ENCODE measurements around the gene ING4. TPM values are rescaled to one million over a fixed set of nuclear protein-coding genes. Genes with fewer than 3 reads are reported as not detected.

Gene ING4
- total and polyA plus RNA-seq, 2 of the 13 experiments (the other 11 are each of a cell fraction or from before 2014, with no cell fraction given) = 14.4 to 32.4 TPM

DNA sequence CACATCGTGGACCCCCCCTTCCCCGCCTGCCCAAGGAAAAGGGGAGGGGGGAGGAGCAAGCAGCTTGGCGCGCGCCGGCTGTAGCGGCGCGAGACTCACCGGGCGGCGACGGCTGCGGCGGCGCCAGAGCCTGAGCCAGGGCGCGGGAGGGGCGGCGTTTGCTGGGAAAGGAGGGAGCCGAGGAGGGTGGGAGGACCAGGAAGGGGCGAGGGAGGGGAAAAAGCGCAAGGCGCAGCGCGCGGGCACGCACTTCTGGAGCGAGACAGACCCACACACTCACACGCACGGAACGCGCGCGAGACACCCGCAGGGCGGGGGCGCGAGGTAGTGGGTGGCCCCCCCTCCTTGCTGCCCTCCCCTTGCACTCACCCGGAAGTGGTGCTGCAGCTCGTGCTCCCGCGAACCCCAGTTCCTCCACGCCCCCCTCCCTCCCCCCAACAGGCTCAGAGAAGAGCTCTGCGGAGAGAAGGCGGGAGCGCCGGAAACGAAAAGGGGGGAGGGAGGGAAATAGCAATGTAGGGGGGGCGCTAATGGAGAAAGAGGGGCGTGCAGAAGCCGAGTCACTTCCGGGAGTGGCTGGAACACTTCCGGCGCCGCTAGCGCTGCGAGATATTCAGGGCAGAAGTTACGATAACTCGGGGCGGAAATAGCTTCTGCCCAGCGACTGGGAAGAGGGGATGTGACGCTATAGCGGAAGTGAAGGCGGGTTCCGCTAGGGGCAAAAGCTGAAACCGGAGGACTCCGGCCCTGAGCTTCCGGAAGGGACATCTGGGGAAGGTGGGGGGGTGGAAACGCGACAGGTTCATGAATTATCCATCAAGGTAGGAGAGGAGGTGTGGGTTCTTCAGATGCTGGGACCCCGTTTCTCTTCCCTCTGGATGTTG is 26.3 kb upstream of the ING4 start, which contains the start of gene ZNF384 (continued):
- TF ChIP-seq CBX5 (CRISPR knock-in tag; IDR thresholded peaks at IDR 0.05; ENCODE audit: borderline replicate concordance) (peak; percentile 16; the same call in 1 of the 2 replicates), FOXA3 (CRISPR knock-in tag; IDR thresholded peaks at IDR 0.05) (peak; percentile 20; the same call in 1 of the 2 replicates), ZNF343 (CRISPR knock-in tag; IDR thresholded peaks at IDR 0.05) (no peak), ZNF160 (CRISPR knock-in tag; IDR thresholded peaks at IDR 0.05) (no peak; the same call in 1 of the 2 replicates), MIER3 (CRISPR knock-in tag; IDR thresholded peaks at IDR 0.05; ENCODE audit: borderline replicate concordance) (no peak), AGO2 (optimal IDR thresholded peaks at IDR 0.05; ENCODE audit: low read depth, low read length) (peak; percentile 94), ZNF484 (CRISPR knock-in tag; IDR thresholded peaks at IDR 0.05; ENCODE audit: borderline replicate concordance, low read depth) (no peak), ZNF790 (CRISPR knock-in tag; IDR thresholded peaks at IDR 0.05; ENCODE audit: borderline replicate concordance) (0 out of 2 replicates have a peak, but pooled peaks have one; percentile 3), ZNF768 (CRISPR knock-in tag; IDR thresholded peaks at IDR 0.05) (peak; percentile 35; the same call in 1 of the 2 replicates), MEIS2 (CRISPR knock-in tag; IDR thresholded peaks at IDR 0.05) (no peak; the same call in 1 of the 2 replicates), XRCC5 (optimal IDR thresholded peaks at IDR 0.05; ENCODE audit: low read length) (peak; percentile 22), RXRB (CRISPR knock-in tag; IDR thresholded peaks at IDR 0.05; ENCODE audit: borderline replicate concordance) (peak; percentile 62)
- TF ChIP-seq, protein P1, sequence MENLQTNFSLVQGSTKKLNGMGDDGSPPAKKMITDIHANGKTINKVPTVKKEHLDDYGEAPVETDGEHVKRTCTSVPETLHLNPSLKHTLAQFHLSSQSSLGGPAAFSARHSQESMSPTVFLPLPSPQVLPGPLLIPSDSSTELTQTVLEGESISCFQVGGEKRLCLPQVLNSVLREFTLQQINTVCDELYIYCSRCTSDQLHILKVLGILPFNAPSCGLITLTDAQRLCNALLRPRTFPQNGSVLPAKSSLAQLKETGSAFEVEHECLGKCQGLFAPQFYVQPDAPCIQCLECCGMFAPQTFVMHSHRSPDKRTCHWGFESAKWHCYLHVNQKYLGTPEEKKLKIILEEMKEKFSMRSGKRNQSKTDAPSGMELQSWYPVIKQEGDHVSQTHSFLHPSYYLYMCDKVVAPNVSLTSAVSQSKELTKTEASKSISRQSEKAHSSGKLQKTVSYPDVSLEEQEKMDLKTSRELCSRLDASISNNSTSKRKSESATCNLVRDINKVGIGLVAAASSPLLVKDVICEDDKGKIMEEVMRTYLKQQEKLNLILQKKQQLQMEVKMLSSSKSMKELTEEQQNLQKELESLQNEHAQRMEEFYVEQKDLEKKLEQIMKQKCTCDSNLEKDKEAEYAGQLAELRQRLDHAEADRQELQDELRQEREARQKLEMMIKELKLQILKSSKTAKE (CRISPR knock-in tag; IDR thresholded peaks at IDR 0.05; ENCODE audit: borderline replicate concordance) = no peak
- TF ChIP-seq, protein P2, sequence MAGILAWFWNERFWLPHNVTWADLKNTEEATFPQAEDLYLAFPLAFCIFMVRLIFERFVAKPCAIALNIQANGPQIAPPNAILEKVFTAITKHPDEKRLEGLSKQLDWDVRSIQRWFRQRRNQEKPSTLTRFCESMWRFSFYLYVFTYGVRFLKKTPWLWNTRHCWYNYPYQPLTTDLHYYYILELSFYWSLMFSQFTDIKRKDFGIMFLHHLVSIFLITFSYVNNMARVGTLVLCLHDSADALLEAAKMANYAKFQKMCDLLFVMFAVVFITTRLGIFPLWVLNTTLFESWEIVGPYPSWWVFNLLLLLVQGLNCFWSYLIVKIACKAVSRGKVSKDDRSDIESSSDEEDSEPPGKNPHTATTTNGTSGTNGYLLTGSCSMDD (CRISPR knock-in tag; IDR thresholded peaks at IDR 0.05) = no peak
- TF ChIP-seq, protein P3, sequence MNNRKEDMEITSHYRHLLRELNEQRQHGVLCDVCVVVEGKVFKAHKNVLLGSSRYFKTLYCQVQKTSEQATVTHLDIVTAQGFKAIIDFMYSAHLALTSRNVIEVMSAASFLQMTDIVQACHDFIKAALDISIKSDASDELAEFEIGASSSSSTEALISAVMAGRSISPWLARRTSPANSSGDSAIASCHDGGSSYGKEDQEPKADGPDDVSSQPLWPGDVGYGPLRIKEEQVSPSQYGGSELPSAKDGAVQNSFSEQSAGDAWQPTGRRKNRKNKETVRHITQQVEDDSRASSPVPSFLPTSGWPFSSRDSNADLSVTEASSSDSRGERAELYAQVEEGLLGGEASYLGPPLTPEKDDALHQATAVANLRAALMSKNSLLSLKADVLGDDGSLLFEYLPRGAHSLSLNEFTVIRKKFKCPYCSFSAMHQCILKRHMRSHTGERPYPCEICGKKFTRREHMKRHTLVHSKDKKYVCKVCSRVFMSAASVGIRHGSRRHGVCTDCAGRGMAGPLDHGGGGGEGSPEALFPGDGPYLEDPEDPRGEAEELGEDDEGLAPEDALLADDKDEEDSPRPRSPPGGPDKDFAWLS (CRISPR knock-in tag; IDR thresholded peaks at IDR 0.05; ENCODE audit: borderline replicate concordance) = no peak
- TF ChIP-seq, protein P4, sequence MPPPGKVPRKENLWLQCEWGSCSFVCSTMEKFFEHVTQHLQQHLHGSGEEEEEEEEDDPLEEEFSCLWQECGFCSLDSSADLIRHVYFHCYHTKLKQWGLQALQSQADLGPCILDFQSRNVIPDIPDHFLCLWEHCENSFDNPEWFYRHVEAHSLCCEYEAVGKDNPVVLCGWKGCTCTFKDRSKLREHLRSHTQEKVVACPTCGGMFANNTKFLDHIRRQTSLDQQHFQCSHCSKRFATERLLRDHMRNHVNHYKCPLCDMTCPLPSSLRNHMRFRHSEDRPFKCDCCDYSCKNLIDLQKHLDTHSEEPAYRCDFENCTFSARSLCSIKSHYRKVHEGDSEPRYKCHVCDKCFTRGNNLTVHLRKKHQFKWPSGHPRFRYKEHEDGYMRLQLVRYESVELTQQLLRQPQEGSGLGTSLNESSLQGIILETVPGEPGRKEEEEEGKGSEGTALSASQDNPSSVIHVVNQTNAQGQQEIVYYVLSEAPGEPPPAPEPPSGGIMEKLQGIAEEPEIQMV (CRISPR knock-in tag; IDR thresholded peaks at IDR 0.05; ENCODE audit: low read depth) = no peak; the same call in 1 of the 2 replicates
- TF ChIP-seq, protein P5, sequence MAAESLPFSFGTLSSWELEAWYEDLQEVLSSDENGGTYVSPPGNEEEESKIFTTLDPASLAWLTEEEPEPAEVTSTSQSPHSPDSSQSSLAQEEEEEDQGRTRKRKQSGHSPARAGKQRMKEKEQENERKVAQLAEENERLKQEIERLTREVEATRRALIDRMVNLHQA (CRISPR knock-in tag; IDR thresholded peaks at IDR 0.05) = no peak
- TF ChIP-seq, protein P6, sequence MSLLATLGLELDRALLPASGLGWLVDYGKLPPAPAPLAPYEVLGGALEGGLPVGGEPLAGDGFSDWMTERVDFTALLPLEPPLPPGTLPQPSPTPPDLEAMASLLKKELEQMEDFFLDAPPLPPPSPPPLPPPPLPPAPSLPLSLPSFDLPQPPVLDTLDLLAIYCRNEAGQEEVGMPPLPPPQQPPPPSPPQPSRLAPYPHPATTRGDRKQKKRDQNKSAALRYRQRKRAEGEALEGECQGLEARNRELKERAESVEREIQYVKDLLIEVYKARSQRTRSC (CRISPR knock-in tag; IDR thresholded peaks at IDR 0.05; ENCODE audit: low read depth) = no peak; the same call in 1 of the 2 replicates
